ENCODE measurements around the gene ANO3. TPM values are rescaled to one million over a fixed set of nuclear protein-coding genes. Genes with fewer than 3 reads are reported as not detected.

Gene ANO3
- polyA plus RNA-seq, 1 experiment = 3.0 TPM

DNA sequence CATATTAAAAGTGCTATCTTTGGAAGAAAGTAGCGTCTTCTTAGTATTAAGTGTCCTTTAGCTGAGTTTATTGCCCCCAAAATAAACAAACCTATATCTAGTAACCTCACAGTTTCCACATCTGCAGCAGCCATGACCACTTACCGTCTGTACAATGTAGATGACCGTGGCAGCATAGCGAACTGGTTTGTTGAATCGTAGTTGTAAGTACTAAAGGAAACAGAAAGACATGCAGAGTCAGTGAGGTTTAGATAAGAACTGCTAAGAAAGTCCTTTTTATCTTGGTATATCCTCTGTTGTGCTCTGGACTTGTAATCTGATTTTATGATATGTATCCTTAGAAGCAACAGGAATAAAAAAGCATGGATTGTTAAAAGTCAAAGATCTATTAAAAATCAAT, 380.6 kb downstream of the ANO3 start:
- DNase-seq (ENCODE audit: low read depth) = no peak
- CTCF ChIA-PET = no interaction called here
- Histone ChIP-seq H3K36me3 (ENCODE audit: control insufficient read depth, insufficient read depth, low read length) (no peaks in the 10 kb centered on the region), H3K4me3 (ENCODE audit: low read depth, low read length) (no peak overlapping the region), H3K27me3 (ENCODE audit: control insufficient read depth, insufficient read depth, low read length) (no peaks in the 10 kb centered on the region)
- POLR2A ChIA-PET = no interaction called here
- TF ChIP-seq, protein P1, sequence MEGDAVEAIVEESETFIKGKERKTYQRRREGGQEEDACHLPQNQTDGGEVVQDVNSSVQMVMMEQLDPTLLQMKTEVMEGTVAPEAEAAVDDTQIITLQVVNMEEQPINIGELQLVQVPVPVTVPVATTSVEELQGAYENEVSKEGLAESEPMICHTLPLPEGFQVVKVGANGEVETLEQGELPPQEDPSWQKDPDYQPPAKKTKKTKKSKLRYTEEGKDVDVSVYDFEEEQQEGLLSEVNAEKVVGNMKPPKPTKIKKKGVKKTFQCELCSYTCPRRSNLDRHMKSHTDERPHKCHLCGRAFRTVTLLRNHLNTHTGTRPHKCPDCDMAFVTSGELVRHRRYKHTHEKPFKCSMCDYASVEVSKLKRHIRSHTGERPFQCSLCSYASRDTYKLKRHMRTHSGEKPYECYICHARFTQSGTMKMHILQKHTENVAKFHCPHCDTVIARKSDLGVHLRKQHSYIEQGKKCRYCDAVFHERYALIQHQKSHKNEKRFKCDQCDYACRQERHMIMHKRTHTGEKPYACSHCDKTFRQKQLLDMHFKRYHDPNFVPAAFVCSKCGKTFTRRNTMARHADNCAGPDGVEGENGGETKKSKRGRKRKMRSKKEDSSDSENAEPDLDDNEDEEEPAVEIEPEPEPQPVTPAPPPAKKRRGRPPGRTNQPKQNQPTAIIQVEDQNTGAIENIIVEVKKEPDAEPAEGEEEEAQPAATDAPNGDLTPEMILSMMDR (IDR thresholded peaks at IDR 0.05; ENCODE audit: insufficient read depth, low read depth, low read length) = no peak

Other genes with a start within 250 kb of the ANO3 start
- gene MUC15, start 240.1 kb downstream of the ANO3 start, polyA plus RNA-seq (2011; rRNA removed) = not detected in 2 replicates

Measured in BJ (cell line).